T47D (cell line): Measurements from ENCODE around the gene TSPY3.
"Not testable (repeated sequence)": the region's sequence is repeated elsewhere in the genome, so short reads cannot be mapped to it uniquely, and the experiment has no call there.

Experiments
- DNase-seq, 2 experiments: peaks; one replicate each; pipeline versions ENCODE4 v3.0.0 to v3.0.0-alpha.2; 2011 to 2012; ENCODE audit warnings: low read depth in 1 of 2, low spot score in 1 of 2
- in situ Hi-C: cut with HindIII; loops from 2 replicates; pipeline ENCODE4 v1.10.0; 2016; ENCODE audit warnings: low sequenced_read_pairs, low pct_unique_long_range_greater_than_20kb

TSPY3 gene

GRCh38 chrY:9398121-9398520 lies at the start of gene TSPY3:
Gene TSPY3, plus strand, starts transcription at chrY:9398421. Its CDS starts 46 bp downstream, at chrY:9398467.
- in situ Hi-C loops, DNase-seq: not testable (repeated sequence)

DNA sequence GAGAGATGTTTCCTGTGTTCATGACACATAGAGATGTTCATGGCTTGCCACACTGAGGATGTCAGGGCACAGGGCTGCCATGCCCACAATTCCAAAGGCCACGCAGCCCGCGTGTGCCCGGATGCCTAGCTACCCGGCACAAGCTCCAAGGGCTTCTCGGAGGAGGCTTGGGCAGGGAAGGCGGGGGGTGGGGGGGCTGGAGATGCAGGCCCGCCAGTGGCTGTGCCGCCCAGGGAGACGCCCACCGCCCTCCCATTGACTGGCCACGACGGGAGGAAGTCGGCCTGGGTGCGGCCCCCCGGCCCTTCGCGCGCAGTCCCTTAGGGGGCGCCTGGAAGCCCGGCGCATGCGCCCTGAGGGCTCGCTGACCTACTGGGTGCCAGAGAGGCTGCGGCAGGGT lies 40.7 kb upstream of the TSPY3 start, which contains the start of gene TSPY8:
Gene TSPY8 (plus strand): TSS at position 301 of the 400 bp plus-strand sequence. CDS start 46 bp downstream, at position 347.
- DNase-seq, in situ Hi-C loops: not testable (repeated sequence)

DNA sequence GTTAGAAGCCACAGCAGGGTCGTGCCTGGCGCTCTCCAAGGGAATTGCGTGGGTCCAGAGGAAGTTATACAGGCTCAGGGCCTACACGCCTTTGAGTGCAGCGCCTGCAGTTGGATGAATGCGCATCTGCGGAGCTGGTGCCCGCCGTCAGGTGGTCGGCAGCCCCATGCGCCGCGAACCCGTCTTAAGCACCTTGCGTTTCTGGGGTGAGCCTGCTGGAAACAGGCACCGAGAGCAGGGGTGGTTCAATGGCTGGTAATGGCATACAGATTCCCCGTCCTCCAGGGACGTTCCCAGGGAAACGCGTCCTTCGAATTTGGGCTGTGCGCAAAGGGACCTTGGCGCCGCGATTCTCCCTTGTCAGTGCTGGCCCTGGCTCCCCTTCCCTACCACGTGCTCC lies 1.7 kb upstream of the TSPY3 start:
- DNase-seq, in situ Hi-C loops: not testable (repeated sequence)
